GM12801 (cell line): Measurements from ENCODE around the gene TUBB3.

Experiments used
- CTCF ChIP-seq: IDR thresholded peaks from one replicate; pipeline ENCODE4 v1.5.1; 2011; ENCODE audit warnings: control low read depth; ENCODE audit not compliant: insufficient read length; ENCODE audit errors: extremely low read depth

Gene TUBB3

GRCh38 chr16:89918453-89919347, 4.4 kb upstream of the TUBB3 start, which contains the start of gene MC1R:
Gene MC1R, plus strand, starts transcription at chr16:89918862. Its CDS starts 397 bp downstream, at chr16:89919259.
- TF ChIP-seq CTCF, result no peak

GRCh38 chr16:89919535-89920406, 3.4 kb upstream of the TUBB3 start:
- TF ChIP-seq CTCF, result no peak

GRCh38 chr16:89920723-89921122, 2.4 kb upstream of the TUBB3 start:
- TF ChIP-seq CTCF, result no peak

- TF ChIP-seq CTCF, result no peak
Measured at GRCh38 chr16:89921131-89921701, 1.9 kb upstream of the TUBB3 start.

GRCh38 chr16:89921702-89922476, 1.3 kb upstream of the TUBB3 start:
- TF ChIP-seq CTCF, result no peak

GRCh38 chr16:89922477-89922883, 662 bp upstream of the TUBB3 start:
- TF ChIP-seq CTCF, result no peak
